KMS-11 (cell line): ENCODE measurements around the gene TSPEAR.

Source experiments
- H2AFZ ChIP-seq: fragments of 200-600 bp; sonication (generic); 2 replicates; pipeline ENCODE4 v1.6.1; 2016; ENCODE audit warnings: antibody characterized with exemption, mixed run types, low read depth
- H3K27ac ChIP-seq: fragments of 200-600 bp; sonication (generic); 2 replicates; pipeline ENCODE4 v1.6.1; 2016; ENCODE audit warnings: mild to moderate bottlenecking, mixed run types
- H3K27me3 ChIP-seq: fragments of 200-600 bp; sonication (generic); 2 replicates; pipeline ENCODE4 v1.6.1; 2017; ENCODE audit warnings: mild to moderate bottlenecking, low read depth, mixed run types, moderate library complexity; ENCODE audit not compliant: insufficient read depth
- H3K36me3 ChIP-seq: fragments of 200-600 bp; sonication (generic); 2 replicates; pipeline ENCODE4 v1.6.1; 2017; ENCODE audit warnings: mild to moderate bottlenecking, mixed run types; ENCODE audit not compliant: insufficient read depth
- H3K4me1 ChIP-seq: fragments of 200-600 bp; sonication (generic); 2 replicates; pipeline ENCODE4 v1.6.1; 2016; ENCODE audit warnings: mild to moderate bottlenecking, low read depth, mixed run types; ENCODE audit not compliant: poor library complexity, severe bottlenecking
- H3K4me2 ChIP-seq: fragments of 200-600 bp; sonication (generic); 2 replicates; pipeline ENCODE4 v1.7.0; 2016; ENCODE audit warnings: mild to moderate bottlenecking, mixed run types
- H3K4me3 ChIP-seq: fragments of 200-600 bp; sonication (generic); IDR thresholded peaks from 2 replicates; pipeline ENCODE4 v1.6.1; 2017; ENCODE audit warnings: low read depth, low read length, mixed read lengths; ENCODE audit not compliant: insufficient read depth
- H3K79me2 ChIP-seq: fragments of 200-600 bp; sonication (generic); 2 replicates; pipeline ENCODE4 v1.6.1; 2016; ENCODE audit warnings: low read depth, mixed run types; ENCODE audit not compliant: insufficient read depth
- H3K9ac ChIP-seq: fragments of 200-600 bp; sonication (generic); 2 replicates; pipeline ENCODE4 v1.6.1; 2016; ENCODE audit warnings: mild to moderate bottlenecking, mixed run types
- H4K20me1 ChIP-seq: fragments of 200-600 bp; sonication (generic); 2 replicates; pipeline ENCODE4 v1.6.1; 2016; ENCODE audit warnings: mild to moderate bottlenecking, mixed run types; ENCODE audit not compliant: insufficient read depth
- CTCF ChIP-seq: fragments of 200-600 bp; sonication (generic); conservative IDR thresholded peaks from 2 replicates; pipeline ENCODE4 v1.6.1; 2017; ENCODE audit warnings: low read depth, mild to moderate bottlenecking, antibody characterized with exemption, low read length, moderate library complexity, mixed read lengths

The TSPEAR gene

GRCh38 chr21:44606495-44606894, 104.9 kb downstream of the TSPEAR start:
- TF ChIP-seq CTCF = no peak
- no peaks in the 10 kb centered on the region for H4K20me1 ChIP-seq
- no peaks in the 10 kb centered on the region for H3K4me1 ChIP-seq
- no peak overlapping the region for H3K4me3 ChIP-seq
- H3K27me3 ChIP-seq = peaks cover 20% of the 10 kb centered on the region; the same call in 1 of the 2 replicates
- H3K27ac ChIP-seq = no peak overlapping the region
- no peaks in the 10 kb centered on the region for H3K36me3 ChIP-seq
- H2AFZ ChIP-seq = no peak overlapping the region
- no peak overlapping the region for H3K9ac ChIP-seq
- H3K79me2 ChIP-seq = no peaks in the 10 kb centered on the region
- no peak overlapping the region for H3K4me2 ChIP-seq

- H3K9ac ChIP-seq = no peak overlapping the region
- no peaks in the 10 kb centered on the region for H4K20me1 ChIP-seq
- H3K4me3 ChIP-seq = no peak overlapping the region
- no peaks in the 10 kb centered on the region for H3K36me3 ChIP-seq
- H3K4me2 ChIP-seq = no peak overlapping the region
- H2AFZ ChIP-seq = no peak overlapping the region
- no peaks in the 10 kb centered on the region for H3K4me1 ChIP-seq
- no peaks in the 10 kb centered on the region for H3K79me2 ChIP-seq
- peaks cover 31% of the 10 kb centered on the region; the same call in 1 of the 2 replicates for H3K27me3 ChIP-seq
- no peak for TF ChIP-seq CTCF
- H3K27ac ChIP-seq = no peak overlapping the region
Measured at GRCh38 chr21:44603911-44604310, 107.5 kb downstream of the TSPEAR start.

- H3K4me2 ChIP-seq = no peak overlapping the region
- H2AFZ ChIP-seq = no peak overlapping the region
- no peaks in the 10 kb centered on the region for H3K36me3 ChIP-seq
- H3K4me3 ChIP-seq = no peak overlapping the region
- H3K27ac ChIP-seq = no peak overlapping the region
- TF ChIP-seq CTCF = no peak
- no peaks in the 10 kb centered on the region for H3K79me2 ChIP-seq
- no peak overlapping the region for H3K9ac ChIP-seq
- peaks cover 38% of the 10 kb centered on the region; the same call in 1 of the 2 replicates for H3K27me3 ChIP-seq
- H3K4me1 ChIP-seq = no peaks in the 10 kb centered on the region
- H4K20me1 ChIP-seq = no peaks in the 10 kb centered on the region
Measured at GRCh38 chr21:44603109-44603875, 108.1 kb downstream of the TSPEAR start.

- Histone ChIP-seq H3K27me3 (peaks cover 45% of the 10 kb centered on the region; the same call in 1 of the 2 replicates), H3K36me3 (no peaks in the 10 kb centered on the region)
Measured at GRCh38 chr21:44602463-44602850, 108.9 kb downstream of the TSPEAR start.

More at GRCh38 chr21:44602463-44602850, 108.9 kb downstream of the TSPEAR start:
- Histone ChIP-seq H3K79me2 (no peaks in the 10 kb centered on the region), H3K4me2 (no peak overlapping the region), H3K4me1 (no peaks in the 10 kb centered on the region), H3K27ac (no peak overlapping the region), H3K9ac (no peak overlapping the region), H2AFZ (no peak overlapping the region), H4K20me1 (no peaks in the 10 kb centered on the region), H3K4me3 (no peak overlapping the region)
- no peak for TF ChIP-seq CTCF
